Suppressor macrophage (primary cell): Measurements from ENCODE around the gene TSPAN32.
"Not testable (repeated sequence)": the region's sequence is repeated elsewhere in the genome, so short reads cannot be mapped to it uniquely, and the experiment has no call there.

Experiments
- DNase-seq, 4 experiments: peaks; one replicate each; pipeline ENCODE4 v3.0.0-alpha.2; 2020 to 2022

TSPAN32 gene

DNA sequence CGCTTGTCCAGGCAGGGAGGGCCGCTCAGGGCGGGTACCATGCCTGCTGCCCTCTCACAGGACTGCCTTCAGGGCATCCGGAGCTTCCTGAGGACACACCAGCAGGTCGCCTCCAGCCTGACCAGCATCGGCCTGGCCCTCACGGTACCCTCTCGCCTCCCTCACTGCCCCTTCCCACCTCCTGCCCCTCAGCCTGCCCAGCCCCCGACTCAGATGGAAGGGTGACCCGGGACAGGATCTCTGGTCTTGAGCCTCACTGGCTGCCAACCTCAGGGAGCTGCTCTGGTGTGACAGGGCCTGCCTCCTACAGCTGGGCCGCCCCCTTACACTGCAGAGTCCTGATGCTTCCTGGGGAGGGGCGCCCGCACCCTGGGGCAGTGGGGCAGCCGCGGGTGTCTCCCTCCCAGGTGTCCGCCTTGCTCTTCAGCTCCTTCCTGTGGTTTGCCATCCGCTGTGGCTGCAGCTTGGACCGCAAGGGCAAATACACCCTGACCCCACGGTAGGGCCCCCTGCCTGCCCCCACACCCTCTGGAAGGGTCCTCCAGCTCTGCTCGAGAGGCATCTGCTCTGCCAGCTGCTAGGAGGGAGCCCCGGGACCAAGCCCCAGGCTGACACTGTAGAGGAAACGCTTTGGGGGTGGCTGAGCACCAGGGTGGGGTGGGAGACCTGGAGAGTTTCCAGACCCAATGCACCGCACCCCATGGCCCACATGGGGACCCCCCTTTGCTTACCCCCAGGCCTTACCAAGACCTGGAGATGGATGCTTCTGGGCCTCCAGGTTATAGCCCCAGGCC lies 14.6 kb downstream of the TSPAN32 start:
- no peak for DNase-seq

DNA sequence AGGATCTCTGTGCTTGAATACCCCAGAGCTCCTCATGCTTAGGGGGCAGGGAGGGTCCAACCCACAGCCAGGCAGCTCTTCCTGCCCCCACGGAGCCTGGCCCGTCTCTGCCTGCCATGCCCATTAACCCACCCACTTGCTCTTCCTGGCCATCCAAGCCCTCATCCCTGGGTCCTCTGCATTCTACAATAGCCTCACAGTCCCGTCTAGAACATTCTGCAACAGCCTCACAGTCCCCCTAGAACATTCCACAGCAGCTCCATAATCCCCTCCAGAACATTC lies 15.1 kb downstream of the TSPAN32 start:
- DNase-seq = no peak

DNA sequence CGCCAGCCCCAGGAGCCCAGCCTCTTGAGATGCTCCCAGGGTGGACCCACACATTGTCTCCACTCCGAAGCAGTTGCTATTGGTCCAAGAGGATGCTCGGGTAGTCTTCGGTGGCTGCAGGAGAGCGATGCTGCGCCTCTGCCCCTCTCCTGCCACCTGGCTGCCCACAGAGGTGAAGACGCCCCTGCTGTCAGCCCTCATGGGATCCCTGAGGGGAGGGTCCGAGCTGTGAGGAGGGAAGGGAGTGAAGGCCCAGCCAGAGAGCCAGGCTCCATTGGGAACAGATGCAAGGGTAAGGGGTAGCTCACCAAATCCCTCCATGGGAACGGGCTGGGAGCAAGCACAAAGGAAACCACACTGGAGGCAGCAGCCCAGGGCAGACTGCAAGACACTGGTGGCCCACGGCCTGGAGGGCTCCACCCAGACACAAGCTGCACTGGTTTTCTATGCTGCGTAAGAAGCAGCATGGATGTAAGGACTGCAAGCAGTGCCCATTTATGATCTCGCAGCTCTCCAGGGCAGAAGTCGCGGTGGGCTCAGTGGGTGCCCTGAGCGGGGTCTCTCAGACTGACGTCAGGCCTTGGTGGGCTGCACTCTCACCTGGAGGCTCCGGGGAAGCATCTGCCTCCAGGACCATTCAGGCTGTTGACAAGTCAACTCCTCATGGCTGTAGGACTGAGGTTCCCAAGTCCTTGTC lies 15.7 kb downstream of the TSPAN32 start:
- DNase-seq = no peak

DNA sequence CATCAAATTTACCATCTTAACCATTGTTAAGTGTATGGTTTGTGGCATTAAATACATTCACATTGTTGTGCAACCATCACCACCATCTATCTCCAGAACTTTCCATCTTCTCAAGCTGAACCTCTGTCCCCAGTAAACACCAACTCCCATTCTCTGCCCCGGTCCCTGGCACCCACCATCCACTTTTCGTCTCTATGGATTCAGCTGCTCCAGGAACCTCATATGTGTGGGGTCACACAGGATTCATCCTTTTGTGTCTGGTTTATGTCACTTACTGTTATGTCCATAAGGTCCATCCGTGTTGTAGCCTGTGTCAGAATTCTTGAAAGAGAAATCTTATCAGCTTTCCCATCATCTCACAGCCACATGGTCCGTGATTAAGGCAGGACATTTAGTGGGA lies 16.3 kb downstream of the TSPAN32 start:
- DNase-seq = no peak

GRCh38 chr11:2318707-2319106 lies 16.9 kb downstream of the TSPAN32 start:
- DNase-seq = no peak

DNA sequence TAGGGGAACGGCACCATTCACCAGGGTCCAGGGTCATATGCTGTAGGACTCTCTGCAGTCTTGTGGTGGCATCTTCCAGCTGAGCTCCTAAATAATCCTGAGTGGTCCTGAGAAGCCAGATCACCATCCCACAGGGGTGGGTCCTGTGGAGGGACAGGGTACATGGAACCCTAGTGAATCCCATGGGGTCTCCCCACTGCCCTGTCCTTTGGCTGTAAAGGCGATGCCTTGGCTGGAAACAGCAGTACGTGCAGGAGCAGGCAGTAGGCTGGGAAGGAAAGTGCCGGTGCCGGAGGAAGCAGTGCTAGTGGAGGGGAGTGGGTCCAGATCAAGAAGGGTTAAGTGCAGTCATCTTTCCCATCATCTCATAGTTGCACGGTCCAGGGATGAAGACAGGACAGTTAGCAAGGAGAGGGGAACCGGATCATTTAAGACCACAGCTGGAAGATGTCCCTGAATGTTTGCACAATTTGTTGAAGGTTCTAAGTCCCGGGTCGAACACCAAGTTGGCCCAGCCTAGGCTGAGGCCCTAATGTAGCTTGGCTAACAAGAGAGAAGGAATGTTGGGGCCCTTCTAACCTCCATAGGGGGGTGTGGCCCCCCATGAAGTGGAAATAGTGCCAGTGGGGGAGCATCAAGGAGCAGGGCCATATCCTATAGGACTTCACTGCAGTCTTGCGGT lies 18.1 kb downstream of the TSPAN32 start:
- no peak for DNase-seq

- DNase-seq = no peak
These were observed 18.9 kb downstream of the TSPAN32 start for GRCh38 chr11:2320568-2321310.

DNA sequence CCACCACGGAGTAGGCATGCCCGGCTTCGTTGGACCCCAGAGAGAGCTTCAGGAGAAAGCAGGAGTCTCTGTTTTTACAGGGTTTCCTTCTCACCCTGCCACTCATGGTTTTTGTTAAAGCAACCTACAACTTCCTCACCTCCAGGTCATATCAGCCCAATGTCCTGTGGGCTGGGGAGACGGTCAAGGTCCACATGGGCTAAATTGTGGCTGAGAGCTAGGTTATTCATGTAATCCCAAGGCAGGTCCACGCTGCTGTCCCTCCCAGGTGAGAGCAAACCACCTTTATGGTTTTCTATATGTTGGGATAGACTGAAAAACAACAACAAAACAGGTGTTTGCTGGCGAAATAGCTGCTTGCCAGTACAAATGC lies 19.5 kb downstream of the TSPAN32 start:
- no peak for DNase-seq

GRCh38 chr11:2325123-2325522 lies 23.3 kb downstream of the TSPAN32 start:
- DNase-seq = no peak

DNA sequence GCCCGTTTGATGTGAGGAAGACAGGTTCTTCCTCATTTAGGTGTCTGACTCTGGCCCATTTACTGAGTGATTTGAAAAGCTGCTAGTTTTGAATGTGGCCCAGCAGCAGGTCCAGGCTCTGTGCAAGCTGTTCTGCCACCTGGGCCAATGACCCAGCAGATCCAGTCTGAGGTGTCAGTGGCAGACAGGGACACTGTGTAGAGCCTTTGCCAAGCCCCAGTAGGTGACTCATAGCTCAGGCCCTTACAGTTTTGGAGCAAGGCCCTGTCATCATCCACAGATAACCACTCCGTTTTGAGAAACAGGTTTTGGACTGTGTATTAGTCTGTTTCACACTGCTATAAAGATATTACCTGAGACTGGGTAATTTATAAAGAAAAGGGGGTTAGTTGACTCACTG lies 23.9 kb downstream of the TSPAN32 start:
- DNase-seq = no peak

- DNase-seq = no peak
These were observed 25.2 kb downstream of the TSPAN32 start for GRCh38 chr11:2327032-2327431.

GRCh38 chr11:2328021-2328420 lies 26.2 kb downstream of the TSPAN32 start:
- no peak for DNase-seq

DNA sequence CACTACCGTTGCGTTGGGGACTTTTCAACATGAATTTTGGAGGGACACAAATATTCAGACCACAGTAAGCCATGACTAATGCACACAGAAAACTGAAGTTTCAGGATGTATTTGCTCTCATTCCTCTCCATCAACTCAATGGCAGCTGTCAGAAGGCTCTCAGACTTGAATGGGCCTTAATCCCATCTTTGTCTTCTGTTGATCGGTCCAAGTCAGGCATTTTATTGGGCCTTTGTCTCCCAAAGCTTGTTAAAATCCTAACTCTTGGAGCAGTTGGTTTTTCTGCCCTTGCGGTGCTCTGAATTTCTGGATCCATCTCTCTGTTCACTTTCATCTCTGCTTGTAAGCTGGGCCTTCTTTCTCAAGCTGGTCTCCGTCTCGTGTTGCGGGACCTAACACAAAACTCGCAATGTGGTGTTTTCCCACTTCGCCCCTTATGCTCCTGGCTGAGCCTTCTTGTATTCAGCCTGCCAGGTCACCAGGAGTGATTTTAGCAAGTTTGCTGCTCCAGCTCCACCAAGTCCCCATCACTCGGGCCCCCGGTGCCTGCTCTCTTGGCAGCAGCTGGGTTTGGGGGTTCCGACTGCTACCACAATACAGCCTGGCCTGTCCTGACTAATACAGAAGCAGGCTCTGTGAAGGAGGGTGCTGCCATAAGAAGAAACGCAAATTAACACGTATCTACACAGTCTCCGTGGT lies 27.0 kb downstream of the TSPAN32 start:
- DNase-seq = no peak

GRCh38 chr11:2329551-2329950 lies 27.7 kb downstream of the TSPAN32 start:
- DNase-seq = no peak

- DNase-seq = no peak
These were observed 28.9 kb downstream of the TSPAN32 start for GRCh38 chr11:2330696-2331095.

GRCh38 chr11:2331404-2331803 lies 29.6 kb downstream of the TSPAN32 start:
- no peak for DNase-seq

DNA sequence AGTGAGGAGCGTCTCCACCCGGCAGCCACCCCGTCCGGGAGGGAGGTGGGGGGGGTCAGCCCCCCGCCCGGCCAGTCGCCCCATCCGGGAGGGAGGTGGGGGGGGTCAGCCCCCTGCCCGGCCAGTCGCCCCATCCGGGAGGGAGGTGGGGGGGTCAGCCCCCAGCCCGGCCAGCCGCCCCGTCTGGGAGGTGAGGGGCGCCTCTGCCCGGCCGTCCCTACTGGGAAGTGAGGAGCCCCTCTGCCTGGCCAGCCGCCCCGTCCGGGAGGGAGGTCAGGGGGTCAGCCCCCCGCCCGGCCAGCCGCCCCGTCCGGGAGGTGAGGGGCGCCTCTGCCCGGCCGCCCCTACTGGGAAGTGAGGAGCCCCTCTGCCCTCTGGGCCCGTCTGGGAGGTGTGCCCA lies 30.8 kb downstream of the TSPAN32 start:
- DNase-seq = not testable (repeated sequence)

- not testable (repeated sequence) for DNase-seq
These were observed 31.8 kb downstream of the TSPAN32 start for GRCh38 chr11:2333486-2334205.

DNA sequence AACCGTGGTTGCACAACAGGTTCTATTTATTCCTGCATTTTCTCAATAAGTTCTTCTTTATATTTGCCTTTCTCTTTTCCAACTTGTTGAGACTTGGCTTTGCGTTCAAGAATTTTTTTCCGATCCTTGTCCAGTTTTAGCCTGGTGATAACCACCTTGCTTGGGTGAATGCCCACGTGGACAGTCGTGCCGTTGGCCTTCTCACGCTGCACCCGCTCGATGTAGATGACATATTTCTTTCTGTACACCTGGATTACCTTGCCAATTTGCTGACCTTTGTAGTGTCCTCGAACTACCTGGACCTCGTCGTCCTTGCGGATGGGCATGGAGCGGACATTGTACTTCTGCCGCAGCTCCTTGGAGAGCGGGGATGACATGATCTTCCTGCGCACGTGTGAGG lies 33.5 kb downstream of the TSPAN32 start:
- not testable (repeated sequence) for DNase-seq

DNA sequence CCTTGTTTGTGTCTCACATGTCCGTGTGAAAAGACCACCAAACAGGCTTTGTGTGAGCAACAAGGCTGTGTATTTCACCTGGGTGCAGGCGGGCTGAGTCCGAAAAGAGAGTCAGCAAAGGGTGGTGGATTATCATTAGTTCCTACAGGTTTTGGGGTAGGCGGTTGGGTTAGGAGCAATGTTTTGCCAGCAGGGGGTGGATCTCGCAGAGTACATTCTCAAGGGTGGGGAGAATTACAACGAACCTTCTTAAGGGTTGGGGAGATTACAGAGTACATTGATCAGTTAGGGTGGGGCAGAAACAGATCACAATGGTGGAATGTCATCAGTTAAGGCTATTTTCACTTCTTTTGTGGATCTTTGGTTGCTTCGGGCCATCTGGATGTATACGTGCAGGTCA lies 36.9 kb downstream of the TSPAN32 start:
- not testable (repeated sequence) for DNase-seq

GRCh38 chr11:2342557-2342956 lies 40.7 kb downstream of the TSPAN32 start:
- no peak for DNase-seq

DNA sequence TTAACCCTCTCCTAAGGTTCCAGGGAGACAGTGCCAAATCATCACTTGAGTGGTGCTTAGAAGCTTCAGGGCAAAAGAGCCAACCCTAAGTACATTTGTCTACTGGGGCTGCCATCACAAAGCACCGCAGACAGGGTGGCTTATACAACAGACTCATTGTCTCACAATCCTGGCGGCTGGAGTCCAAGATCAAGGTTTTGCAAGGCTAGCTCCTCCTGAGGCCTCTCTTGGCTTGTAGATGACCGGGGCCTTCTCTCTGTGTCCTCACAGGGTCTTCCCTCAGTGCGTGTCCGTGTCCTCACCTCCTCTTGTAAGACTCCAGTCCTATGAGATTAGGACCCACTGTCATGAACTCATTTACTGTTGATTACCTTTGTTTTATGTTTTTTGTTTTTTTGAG lies 41.2 kb downstream of the TSPAN32 start:
- no peak for DNase-seq
